Brain microvascular endothelial cell (primary cell): ENCODE data around the gene MFAP5.

Source experiments
- DNase-seq: peaks from one replicate; pipeline ENCODE4 v3.0.0-alpha.2; 2020
- H3K27ac ChIP-seq: fragments of 250-450 bp; sonication (Bioruptor Pico); 2 replicates; pipeline ENCODE4 v1.5.1; 2020; ENCODE audit warnings: mild to moderate bottlenecking, moderate library complexity
- H3K27me3 ChIP-seq: fragments of 250-450 bp; sonication (Bioruptor Pico); replicated peaks from 2 replicates; pipeline ENCODE4 v1.5.1; 2020; ENCODE audit warnings: mild to moderate bottlenecking
- H3K36me3 ChIP-seq: fragments of 250-450 bp; sonication (Bioruptor Pico); replicated peaks from 2 replicates; pipeline ENCODE4 v1.5.1; 2020; ENCODE audit warnings: mild to moderate bottlenecking
- H3K4me3 ChIP-seq: 2 replicates; pipeline ENCODE4 v1.5.1; 2011; ENCODE audit warnings: low read depth, mild to moderate bottlenecking, control low read depth, low read length, moderate library complexity
- in situ Hi-C: cut with HindIII; loops from 2 replicates; pipeline ENCODE4 v1.10.0; 2017; ENCODE audit warnings: low sequenced_read_pairs, low pct_ligation_motif_present
- TF ChIP-seq, protein P1 (sequence below): IDR thresholded peaks from 2 replicates; pipeline ENCODE4 v1.5.1; 2011; ENCODE audit warnings: low read depth, mild to moderate bottlenecking, moderate library complexity, low read length, control low read depth, inconsistent platforms; ENCODE audit errors: missing control alignments

Gene MFAP5

GRCh38 chr12:8681129-8681884, 18.7 kb upstream of the MFAP5 start:
- TF ChIP-seq, protein P1, sequence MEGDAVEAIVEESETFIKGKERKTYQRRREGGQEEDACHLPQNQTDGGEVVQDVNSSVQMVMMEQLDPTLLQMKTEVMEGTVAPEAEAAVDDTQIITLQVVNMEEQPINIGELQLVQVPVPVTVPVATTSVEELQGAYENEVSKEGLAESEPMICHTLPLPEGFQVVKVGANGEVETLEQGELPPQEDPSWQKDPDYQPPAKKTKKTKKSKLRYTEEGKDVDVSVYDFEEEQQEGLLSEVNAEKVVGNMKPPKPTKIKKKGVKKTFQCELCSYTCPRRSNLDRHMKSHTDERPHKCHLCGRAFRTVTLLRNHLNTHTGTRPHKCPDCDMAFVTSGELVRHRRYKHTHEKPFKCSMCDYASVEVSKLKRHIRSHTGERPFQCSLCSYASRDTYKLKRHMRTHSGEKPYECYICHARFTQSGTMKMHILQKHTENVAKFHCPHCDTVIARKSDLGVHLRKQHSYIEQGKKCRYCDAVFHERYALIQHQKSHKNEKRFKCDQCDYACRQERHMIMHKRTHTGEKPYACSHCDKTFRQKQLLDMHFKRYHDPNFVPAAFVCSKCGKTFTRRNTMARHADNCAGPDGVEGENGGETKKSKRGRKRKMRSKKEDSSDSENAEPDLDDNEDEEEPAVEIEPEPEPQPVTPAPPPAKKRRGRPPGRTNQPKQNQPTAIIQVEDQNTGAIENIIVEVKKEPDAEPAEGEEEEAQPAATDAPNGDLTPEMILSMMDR: no peak
- Histone ChIP-seq H3K27me3 (no peaks in the 10 kb centered on the region), H3K36me3 (no peaks in the 10 kb centered on the region), H3K4me3 (no peak overlapping the region), H3K27ac (no peak overlapping the region)
- in situ Hi-C loops: no loop called here
- DNase-seq: peak; percentile 62

DNA sequence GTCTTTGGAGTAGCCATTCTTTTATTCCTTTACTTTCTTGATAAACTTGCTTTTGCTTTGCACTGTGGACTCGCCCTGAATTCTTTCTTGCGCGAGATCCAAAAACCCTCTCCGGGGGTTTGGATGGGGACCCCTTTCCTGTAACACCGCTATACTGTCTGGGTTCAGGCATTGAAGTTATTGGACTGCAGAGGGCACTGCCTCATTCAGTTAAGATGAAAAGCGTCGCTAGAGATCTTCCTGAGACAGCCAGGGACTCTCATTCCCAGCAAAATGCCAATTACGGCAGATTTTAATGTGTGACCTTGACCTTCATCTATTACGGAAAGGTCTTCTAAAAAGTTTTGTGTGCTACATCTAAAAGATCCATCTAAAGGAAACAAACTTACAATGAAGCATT, 17.9 kb upstream of the MFAP5 start:
- Histone ChIP-seq H3K27me3 (no peaks in the 10 kb centered on the region), H3K4me3 (no peak overlapping the region), H3K27ac (no peak overlapping the region), H3K36me3 (no peaks in the 10 kb centered on the region)
- no peak for DNase-seq
- in situ Hi-C loops: no loop called here
- TF ChIP-seq, protein P1: peak; percentile 21

DNA sequence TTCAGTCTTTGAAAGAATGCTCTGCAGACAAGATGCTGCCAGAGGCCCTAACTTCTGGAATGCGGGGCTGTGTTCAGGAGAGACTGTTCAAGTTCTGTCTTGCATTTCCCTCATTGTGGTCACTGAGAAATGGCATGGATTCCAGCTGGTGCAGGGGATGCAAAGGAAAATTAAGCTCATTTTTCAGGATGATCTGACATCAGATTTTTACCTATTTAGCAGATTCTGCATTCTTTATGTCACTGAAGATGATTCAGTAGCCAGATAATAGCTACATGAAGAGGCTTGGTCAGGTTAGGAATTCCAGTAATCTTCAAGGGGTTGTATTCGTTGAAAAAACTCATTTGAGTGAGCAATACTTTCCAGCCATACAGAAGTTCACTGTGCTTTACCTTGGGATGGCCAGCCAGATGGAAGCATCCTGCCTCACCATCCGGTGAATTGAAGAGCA, 16.1 kb upstream of the MFAP5 start:
- Histone ChIP-seq H3K27ac (no peak overlapping the region), H3K36me3 (no peaks in the 10 kb centered on the region), H3K4me3 (no peak overlapping the region), H3K27me3 (no peaks in the 10 kb centered on the region)
- TF ChIP-seq, protein P1: no peak
- in situ Hi-C loops: no loop called here
- no peak for DNase-seq

- Histone ChIP-seq H3K27me3 (no peaks in the 10 kb centered on the region), H3K27ac (no peak overlapping the region), H3K4me3 (no peak overlapping the region), H3K36me3 (no peaks in the 10 kb centered on the region)
- in situ Hi-C loops: no loop called here
- TF ChIP-seq, protein P1: no peak
- DNase-seq: no peak
These were observed 14.7 kb upstream of the MFAP5 start for GRCh38 chr12:8677362-8677761.

DNA sequence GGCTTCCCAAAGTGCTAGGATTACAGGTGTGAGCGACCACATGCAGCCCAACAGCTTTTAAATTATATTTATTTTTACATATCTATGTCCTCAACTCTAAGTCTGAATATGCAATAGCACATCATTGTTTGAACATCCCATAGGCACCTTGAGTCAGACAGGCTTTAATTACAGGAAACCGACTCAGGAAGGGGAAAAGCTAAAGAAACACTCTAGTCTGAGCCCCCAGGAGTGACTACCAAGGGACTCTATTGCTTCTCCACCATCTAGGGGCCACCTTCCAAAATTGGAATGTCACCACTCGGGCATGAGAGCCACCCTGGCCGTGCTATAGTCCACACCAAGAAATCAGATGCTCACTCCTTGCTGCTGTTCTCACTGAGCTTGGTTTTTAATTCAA, 14.0 kb upstream of the MFAP5 start:
- Histone ChIP-seq H3K27me3 (no peaks in the 10 kb centered on the region), H3K36me3 (no peaks in the 10 kb centered on the region), H3K27ac (no peak overlapping the region), H3K4me3 (no peak overlapping the region)
- no peak for DNase-seq
- in situ Hi-C loops: no loop called here
- TF ChIP-seq, protein P1: no peak

GRCh38 chr12:8675591-8676036, 13.0 kb upstream of the MFAP5 start:
- Histone ChIP-seq H3K36me3 (no peaks in the 10 kb centered on the region), H3K27ac (no peak overlapping the region), H3K27me3 (no peaks in the 10 kb centered on the region), H3K4me3 (no peak overlapping the region)
- TF ChIP-seq, protein P1: no peak
- DNase-seq: no peak
- in situ Hi-C loops: no loop called here
